HCT116 (cell line): Measurements from ENCODE around the gene RPL13. TPM values are rescaled to one million over a fixed set of nuclear protein-coding genes. Genes with fewer than 3 reads are reported as not detected.

ENCODE experiments used
- ATAC-seq: fragments of 200-7000 bp; cut with Tn5 transposase; 2 replicates; pipeline ENCODE4 v1.9.1; 2020; ENCODE audit warnings: mild to moderate bottlenecking, moderate library complexity
- BruUV-seq: library from RNA; stranded (reverse); fragments of 400-500 nt; replicated peaks from 2 replicates; lab custom pipeline; 2021; lab: Mats Ljungman, UMichigan
- CTCF ChIA-PET: fragments of 300-600 bp; sonication (Branson Sonifier 250); formaldehyde crosslinking; loops from one replicate; lab custom pipeline; 2021; ENCODE audit warnings: antibody characterized with exemption; lab: Charles Lee
- POLR2A ChIA-PET: fragments of 300-600, 350-600 bp; sonication (Branson Sonifier 250); formaldehyde crosslinking; loops from one replicate; lab custom pipeline; 2021; ENCODE audit warnings: antibody characterized with exemption; lab: Charles Lee
- RAD21 ChIA-PET, 2 experiments: fragments of 300-600 bp; sonication (Branson Sonifier 250); formaldehyde crosslinking; loops; one replicate each; lab custom pipeline; 2023; ENCODE audit warnings: low total read pairs in 2 of 2; ENCODE audit not compliant: uncharacterized antibody in 2 of 2, unreplicated experiment in 2 of 2, low non-redundant PET in 1 of 2; lab: Charles Lee
- DNase-seq: peaks from one replicate; pipeline ENCODE4 v3.0.0-alpha.2; 2010; ENCODE audit warnings: low read depth, low spot score
- H2AFZ ChIP-seq: fragments of 200-600 bp; shearing (Covaris generic), sonication (generic); 2 replicates; pipeline ENCODE4 v1.6.1; 2017; ENCODE audit warnings: low read depth, mixed run types, mixed read lengths, antibody characterized with exemption, low read length; ENCODE audit not compliant: poor library complexity, severe bottlenecking
- H3K27ac ChIP-seq: 2 replicates; pipeline ENCODE4 v1.5.1; 2012; ENCODE audit warnings: low read depth, low read length
- H3K27me3 ChIP-seq: fragments of 200-600 bp; sonication (generic); 2 replicates; pipeline ENCODE4 v1.6.1; 2016; ENCODE audit warnings: mixed run types, low read length, mixed read lengths; ENCODE audit not compliant: insufficient read depth
- H3K36me3 ChIP-seq, 2 experiments: fragments of 200-500 bp in 1 of 2; fragments of 200-600 bp in 1 of 2; sonication (Bioruptor generic) in 1 of 2; sonication (generic) in 1 of 2; 2 replicates each; pipeline versions ENCODE4 v1.5.1 to v1.6.1; 2014 to 2016; ENCODE audit warnings: low read length in 2 of 2, inconsistent platforms in 1 of 2, mixed read lengths in 1 of 2, mixed run types in 1 of 2; ENCODE audit not compliant: insufficient read depth in 2 of 2, control insufficient read depth in 1 of 2
- H3K4me1 ChIP-seq, 2 experiments: fragments of 200-600 bp in 1 of 2; sonication (generic) in 1 of 2; 2 replicates each; pipeline versions ENCODE4 v1.5.1 to v1.6.1; 2012 to 2017; ENCODE audit warnings: low read length in 2 of 2, inconsistent platforms in 1 of 2, mild to moderate bottlenecking in 1 of 2, mixed read lengths in 1 of 2, mixed run types in 1 of 2, moderate library complexity in 1 of 2; ENCODE audit not compliant: insufficient read depth in 2 of 2, control insufficient read depth in 1 of 2
- H3K4me2 ChIP-seq: fragments of 200-600 bp; sonication (generic); 2 replicates; pipeline ENCODE4 v1.6.1; 2017; ENCODE audit warnings: mixed run types, low read length, mixed read lengths
- H3K4me3 ChIP-seq, 2 experiments: fragments of 200-600 bp in 1 of 2; sonication (generic) in 1 of 2; replicated peaks in 1 of 2; 2 replicates each; pipeline ENCODE4 v1.5.1; 2011 to 2016; ENCODE audit warnings: low read length in 2 of 2, control low read depth in 1 of 2, low read depth in 1 of 2, mild to moderate bottlenecking in 1 of 2, mixed read lengths in 1 of 2, mixed run types in 1 of 2
- H3K79me2 ChIP-seq: fragments of 200-600 bp; sonication (generic); 2 replicates; pipeline ENCODE4 v1.6.1; 2017; ENCODE audit warnings: mild to moderate bottlenecking, mixed run types, low read length, moderate library complexity, mixed read lengths; ENCODE audit not compliant: insufficient read depth
- H3K9ac ChIP-seq: fragments of 200-600 bp; sonication (generic); 2 replicates; pipeline ENCODE4 v1.6.1; 2016; ENCODE audit warnings: low read length, mixed read lengths
- H3K9me2 ChIP-seq: fragments of 200-600 bp; sonication (generic), shearing (Covaris generic); 2 replicates; pipeline ENCODE4 v1.6.1; 2017; ENCODE audit warnings: mixed run types, mild to moderate bottlenecking, moderate library complexity; ENCODE audit not compliant: insufficient read depth
- H3K9me3 ChIP-seq, 2 experiments: fragments of 200-500 bp in 1 of 2; fragments of 200-600 bp in 1 of 2; sonication (Bioruptor generic) in 1 of 2; sonication (generic) in 1 of 2; 2 replicates each; pipeline ENCODE4 v1.6.1; 2014 to 2017; ENCODE audit warnings: low read length in 2 of 2, mixed read lengths in 2 of 2, inconsistent platforms in 1 of 2, low read depth in 1 of 2, mild to moderate bottlenecking in 1 of 2, mixed run types in 1 of 2, moderate library complexity in 1 of 2; ENCODE audit not compliant: control insufficient read depth in 1 of 2, insufficient read depth in 1 of 2
- H4K20me1 ChIP-seq: fragments of 200-600 bp; sonication (generic), shearing (Covaris generic); 2 replicates; pipeline ENCODE4 v1.6.1; 2017; ENCODE audit warnings: mixed run types, mild to moderate bottlenecking, moderate library complexity; ENCODE audit not compliant: insufficient read depth
- POLR2AphosphoS5 ChIP-seq: IDR thresholded peaks from 2 replicates; pipeline ENCODE4 v1.6.1; 2011; ENCODE audit warnings: mild to moderate bottlenecking, low read depth, low read length, moderate library complexity
- SP1 ChIP-seq: IDR thresholded peaks from 2 replicates; pipeline ENCODE4 v1.6.1; 2012; ENCODE audit warnings: low read depth
- YY1 ChIP-seq: IDR thresholded peaks from 2 replicates; pipeline ENCODE4 v1.6.1; 2011; ENCODE audit warnings: low read length, low read depth, moderate library complexity, mild to moderate bottlenecking; ENCODE audit not compliant: insufficient replicate concordance; ENCODE audit errors: extremely low read depth
- intact Hi-C: fragments of 100-400 bp; cut with micrococcal nuclease; formaldehyde crosslinking; loops from 2 replicates; pipeline ENCODE4 v1.10.0; 2022
- total RNA-seq: library from RNA; stranded (reverse); gene quantifications from one replicate; pipeline ENCODE4 v1.2.1, GENCODE V29; 2021; ENCODE audit not compliant: unreplicated experiment

RPL13 gene
- total RNA-seq, 1 experiment from 2014 or later: 4,404 TPM

- DNase-seq: peak; percentile 66
- no TSS peak for BruUV-seq
- POLR2A ChIA-PET: interaction anchor here (0.6 kb wide), 1 partner anchor 17 kb away, joined by 3 read pairs; no protein-coding TSS in a partner anchor
- Histone ChIP-seq H3K27me3 (no peaks in the 10 kb centered on the region), H3K4me2 (peak overlapping the region; percentile 57), H3K9me2 (no peaks in the 10 kb centered on the region), H3K4me1 (peaks cover 15 to 42% of the 10 kb centered on the region in 2 experiments), H2AFZ (no peak overlapping the region), H3K27ac (peak overlapping the region; percentile 45), H3K36me3 (peaks cover 24 to 75% of the 10 kb centered on the region in 2 experiments; a peak in 3 of 4 replicates), H3K4me3 (no peak overlapping the region; a peak in 1 of 4 replicates), H4K20me1 (no peaks in the 10 kb centered on the region; the same call in 1 of the 2 replicates), H3K9me3 (peaks cover 0 to 4% of the 10 kb centered on the region in 2 experiments; a peak in 1 of 4 replicates), H3K79me2 (peaks cover 50% of the 10 kb centered on the region), H3K9ac (peak overlapping the region; percentile 44)
- intact Hi-C loops: no loop called here
- RAD21 ChIA-PET: no interaction called here
- CTCF ChIA-PET: interaction anchor here (1.1 kb wide), 1 partner anchor 19 kb away, joined by 4 read pairs; no protein-coding TSS in a partner anchor
- TF ChIP-seq SP1 (no peak), POLR2AphosphoS5 (peak; percentile 24; the same call in 1 of the 2 replicates)
- ATAC-seq: peak; percentile 76
These were observed 20.7 kb downstream of the RPL13 start for GRCh38 chr16:89581045-89581695.

GRCh38 chr16:89581861-89582563, 21.5 kb downstream of the RPL13 start:
- POLR2A ChIA-PET: no interaction called here
- H3K79me2 ChIP-seq: peaks cover 42% of the 10 kb centered on the region
- peaks cover 0 to 4% of the 10 kb centered on the region in 2 experiments; a peak in 1 of 4 replicates for H3K9me3 ChIP-seq
- no peak for TF ChIP-seq YY1
- H3K27ac ChIP-seq: peak overlapping the region; percentile 45
- H3K9me2 ChIP-seq: no peaks in the 10 kb centered on the region
- peak overlapping the region; percentile 44 for H3K9ac ChIP-seq
- peak; percentile 3; the same call in 1 of the 2 replicates for ATAC-seq
- H3K36me3 ChIP-seq: peaks cover 27 to 78% of the 10 kb centered on the region in 2 experiments
- peak overlapping the region; percentile 57 for H3K4me2 ChIP-seq
- no peak overlapping the region for H2AFZ ChIP-seq
- CTCF ChIA-PET: interaction anchor here (1.1 kb wide), 1 partner anchor 18 kb away, joined by 4 read pairs; no protein-coding TSS in a partner anchor
- no peak overlapping the region for H3K4me3 ChIP-seq
- intact Hi-C loops: no loop called here
- H3K27me3 ChIP-seq: no peaks in the 10 kb centered on the region
- BruUV-seq: no TSS peak
- peaks cover 16 to 41% of the 10 kb centered on the region in 2 experiments for H3K4me1 ChIP-seq
- no peaks in the 10 kb centered on the region; the same call in 1 of the 2 replicates for H4K20me1 ChIP-seq
- RAD21 ChIA-PET: no interaction called here
- no peak for DNase-seq
